Breast epithelium (tissue), 3 donors: ENCODE data around the gene MORF4L2.

Experiments used
- POLR2A ChIP-seq: fragments of 450-650 bp; IDR thresholded peaks from one replicate; pipeline ENCODE4 v1.6.1; 2016; ENCODE audit warnings: antibody characterized with exemption, mild to moderate bottlenecking, moderate library complexity
- POLR2AphosphoS5 ChIP-seq, 3 donors: sonication (generic); formaldehyde crosslinking; IDR thresholded peaks; one replicate each; pipeline ENCODE4 v1.6.1; 2017; ENCODE audit warnings: antibody characterized with exemption in 3 of 3
- TF ChIP-seq, protein P1 (sequence below), 3 donors: fragments of 450-650 bp; IDR thresholded peaks; one replicate each; pipeline ENCODE4 v1.5.1; 2016 to 2017; ENCODE audit warnings: antibody characterized with exemption in 3 of 3, mild to moderate bottlenecking in 3 of 3, moderate library complexity in 3 of 3

DNA sequence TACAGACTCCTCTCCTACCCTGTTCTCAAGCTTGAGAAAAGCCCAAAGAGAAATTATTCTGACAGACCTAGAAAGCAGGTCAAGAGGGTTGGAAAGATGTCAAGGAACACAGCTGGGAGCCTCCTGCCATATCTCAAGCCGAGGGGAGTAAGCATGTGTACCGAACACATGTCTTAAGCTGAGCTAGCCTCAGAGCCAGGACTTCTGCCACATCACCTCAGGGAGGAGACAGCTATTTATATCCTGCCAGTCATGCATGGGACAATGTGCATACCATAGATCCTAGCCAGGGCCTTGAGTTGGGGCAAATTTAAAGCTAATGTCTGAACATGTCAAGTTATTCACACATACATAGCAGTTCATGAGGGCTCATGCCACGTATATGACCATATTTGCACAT, 36.0 kb upstream of the MORF4L2 start:
- TF ChIP-seq, protein P1, sequence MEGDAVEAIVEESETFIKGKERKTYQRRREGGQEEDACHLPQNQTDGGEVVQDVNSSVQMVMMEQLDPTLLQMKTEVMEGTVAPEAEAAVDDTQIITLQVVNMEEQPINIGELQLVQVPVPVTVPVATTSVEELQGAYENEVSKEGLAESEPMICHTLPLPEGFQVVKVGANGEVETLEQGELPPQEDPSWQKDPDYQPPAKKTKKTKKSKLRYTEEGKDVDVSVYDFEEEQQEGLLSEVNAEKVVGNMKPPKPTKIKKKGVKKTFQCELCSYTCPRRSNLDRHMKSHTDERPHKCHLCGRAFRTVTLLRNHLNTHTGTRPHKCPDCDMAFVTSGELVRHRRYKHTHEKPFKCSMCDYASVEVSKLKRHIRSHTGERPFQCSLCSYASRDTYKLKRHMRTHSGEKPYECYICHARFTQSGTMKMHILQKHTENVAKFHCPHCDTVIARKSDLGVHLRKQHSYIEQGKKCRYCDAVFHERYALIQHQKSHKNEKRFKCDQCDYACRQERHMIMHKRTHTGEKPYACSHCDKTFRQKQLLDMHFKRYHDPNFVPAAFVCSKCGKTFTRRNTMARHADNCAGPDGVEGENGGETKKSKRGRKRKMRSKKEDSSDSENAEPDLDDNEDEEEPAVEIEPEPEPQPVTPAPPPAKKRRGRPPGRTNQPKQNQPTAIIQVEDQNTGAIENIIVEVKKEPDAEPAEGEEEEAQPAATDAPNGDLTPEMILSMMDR (IDR thresholded peaks at IDR 0.05): no peak
- TF ChIP-seq POLR2A (no peak), POLR2AphosphoS5 (IDR thresholded peaks at IDR 0.05) (no peak)
